Measurements from ENCODE around the gene TUBGCP3. TPM values are rescaled to one million over a fixed set of nuclear protein-coding genes. Genes with fewer than 3 reads are reported as not detected.
"Not testable (repeated sequence)": the region's sequence is repeated elsewhere in the genome, so short reads cannot be mapped to it uniquely, and the experiment has no call there.

TUBGCP3 gene
- total RNA-seq, 1 donor from 2014 or later = 14.0 TPM

DNA sequence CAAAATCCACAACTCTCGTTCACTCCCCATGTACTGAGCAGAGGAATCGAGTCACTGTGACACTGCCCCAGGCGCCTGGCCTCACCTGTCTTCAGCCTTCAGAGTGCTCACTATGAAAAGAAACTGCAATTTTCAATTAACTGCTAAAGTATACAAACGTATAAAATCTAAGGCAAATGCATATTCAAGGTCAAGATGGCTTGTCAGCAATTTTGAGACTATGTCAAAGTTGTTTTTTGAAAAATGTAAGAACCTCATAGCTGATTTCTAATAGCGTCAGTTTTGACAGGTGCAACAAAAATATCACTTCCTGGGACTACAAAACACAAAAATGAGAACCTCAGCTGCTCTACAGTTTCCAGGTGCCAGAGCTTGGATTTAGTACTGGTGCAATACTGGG, 31.4 kb downstream of the TUBGCP3 start:
- Mint-ChIP-seq H3K36me3 (ENCODE audit: low read depth, unreplicated experiment) (peaks cover 20% of the 10 kb centered on the region), H3K4me1 (ENCODE audit: low read depth, unreplicated experiment) (no peaks in the 10 kb centered on the region), H3K4me3 (ENCODE audit: unreplicated experiment) (no peak overlapping the region), H3K27me3 (ENCODE audit: low read depth, unreplicated experiment) (no peaks in the 10 kb centered on the region), H3K27ac (ENCODE audit: unreplicated experiment) (no peak overlapping the region), H3K9me3 (ENCODE audit: unreplicated experiment) (no peaks in the 10 kb centered on the region)
- H4K20me1 ChIP-seq (ENCODE audit: insufficient read depth, low read length) = peaks cover 6% of the 10 kb centered on the region
- no peak overlapping the region for H3K4me3 ChIP-seq (ENCODE audit: insufficient read depth, low read depth, low read length)
- peaks cover 38% of the 10 kb centered on the region for H3K36me3 ChIP-seq (ENCODE audit: insufficient read depth, low read length)
- H3K4me2 ChIP-seq (ENCODE audit: low read length) = no peak overlapping the region
- peaks cover 10% of the 10 kb centered on the region for H3K79me2 ChIP-seq (ENCODE audit: insufficient read depth, low read length)
- no peaks in the 10 kb centered on the region for H3K27me3 ChIP-seq (ENCODE audit: insufficient read depth, low read length)
- DNase-seq (ENCODE audit: low read depth) (no peak), FAIRE-seq (no peak)
- H3K9me3 ChIP-seq (ENCODE audit: insufficient read depth, low read depth, low read length) = no peaks in the 10 kb centered on the region
- TF ChIP-seq EZH2 (IDR thresholded peaks at IDR 0.05; ENCODE audit: insufficient read depth, low read length) = no peak
- TF ChIP-seq, protein P1, sequence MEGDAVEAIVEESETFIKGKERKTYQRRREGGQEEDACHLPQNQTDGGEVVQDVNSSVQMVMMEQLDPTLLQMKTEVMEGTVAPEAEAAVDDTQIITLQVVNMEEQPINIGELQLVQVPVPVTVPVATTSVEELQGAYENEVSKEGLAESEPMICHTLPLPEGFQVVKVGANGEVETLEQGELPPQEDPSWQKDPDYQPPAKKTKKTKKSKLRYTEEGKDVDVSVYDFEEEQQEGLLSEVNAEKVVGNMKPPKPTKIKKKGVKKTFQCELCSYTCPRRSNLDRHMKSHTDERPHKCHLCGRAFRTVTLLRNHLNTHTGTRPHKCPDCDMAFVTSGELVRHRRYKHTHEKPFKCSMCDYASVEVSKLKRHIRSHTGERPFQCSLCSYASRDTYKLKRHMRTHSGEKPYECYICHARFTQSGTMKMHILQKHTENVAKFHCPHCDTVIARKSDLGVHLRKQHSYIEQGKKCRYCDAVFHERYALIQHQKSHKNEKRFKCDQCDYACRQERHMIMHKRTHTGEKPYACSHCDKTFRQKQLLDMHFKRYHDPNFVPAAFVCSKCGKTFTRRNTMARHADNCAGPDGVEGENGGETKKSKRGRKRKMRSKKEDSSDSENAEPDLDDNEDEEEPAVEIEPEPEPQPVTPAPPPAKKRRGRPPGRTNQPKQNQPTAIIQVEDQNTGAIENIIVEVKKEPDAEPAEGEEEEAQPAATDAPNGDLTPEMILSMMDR (IDR thresholded peaks at IDR 0.05; ENCODE audit: insufficient read depth, low read depth, low read length) = no peak
- H3K27ac ChIP-seq (ENCODE audit: low read depth, low read length) = no peak overlapping the region
- H2AFZ ChIP-seq (ENCODE audit: low read depth, low read length) = no peak overlapping the region
- H3K4me1 ChIP-seq (ENCODE audit: insufficient read depth, low read length) = no peaks in the 10 kb centered on the region
- H3K9ac ChIP-seq (ENCODE audit: low read length) = no peak overlapping the region

DNA sequence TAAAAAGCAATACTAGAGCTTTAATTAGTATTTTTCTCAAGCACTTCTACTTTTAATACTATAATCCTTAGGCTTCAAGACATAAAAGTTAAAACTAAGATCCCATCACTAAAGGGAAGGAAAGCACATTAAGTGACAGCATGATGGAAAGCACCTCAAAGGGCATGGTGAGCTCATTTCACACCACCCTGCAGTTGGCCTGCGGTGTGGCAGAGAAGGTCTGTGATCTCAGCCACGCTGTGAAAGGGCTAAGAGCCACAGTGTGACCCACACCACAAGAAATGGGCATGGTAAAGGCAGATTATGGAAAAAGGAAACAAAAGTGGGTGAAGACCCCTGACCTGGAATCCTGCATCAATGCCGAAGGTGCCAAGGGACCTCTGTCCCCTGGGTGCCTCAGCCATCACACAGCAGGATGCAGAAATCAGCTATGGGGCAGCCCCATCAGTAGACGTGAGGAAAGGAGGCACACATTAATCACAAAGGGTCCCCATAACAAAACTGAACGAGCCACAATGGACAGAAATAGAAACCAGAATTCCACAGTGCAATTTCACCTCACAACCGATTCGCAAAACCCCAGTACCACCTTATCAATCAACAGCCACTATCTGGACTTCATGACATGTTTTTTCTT, 33.6 kb downstream of the TUBGCP3 start:
- Histone ChIP-seq H2AFZ (ENCODE audit: low read depth, low read length) (no peak overlapping the region), H3K9me3 (ENCODE audit: insufficient read depth, low read depth, low read length) (no peaks in the 10 kb centered on the region), H4K20me1 (ENCODE audit: insufficient read depth, low read length) (no peaks in the 10 kb centered on the region), H3K4me2 (ENCODE audit: low read length) (no peak overlapping the region), H3K27ac (ENCODE audit: low read depth, low read length) (no peak overlapping the region), H3K27me3 (ENCODE audit: insufficient read depth, low read length) (no peaks in the 10 kb centered on the region), H3K79me2 (ENCODE audit: insufficient read depth, low read length) (no peaks in the 10 kb centered on the region), H3K4me3 (ENCODE audit: insufficient read depth, low read depth, low read length) (no peak overlapping the region), H3K4me1 (ENCODE audit: insufficient read depth, low read length) (no peaks in the 10 kb centered on the region), H3K9ac (ENCODE audit: low read length) (no peak overlapping the region), H3K36me3 (ENCODE audit: insufficient read depth, low read length) (peaks cover 36% of the 10 kb centered on the region)
- H3K27ac Mint-ChIP-seq (ENCODE audit: unreplicated experiment) = no peak overlapping the region
- DNase-seq (ENCODE audit: low read depth) (no peak), FAIRE-seq (no peak)
- no peaks in the 10 kb centered on the region for H3K9me3 Mint-ChIP-seq (ENCODE audit: unreplicated experiment)
- H3K4me1 Mint-ChIP-seq (ENCODE audit: low read depth, unreplicated experiment) = no peaks in the 10 kb centered on the region
- H3K27me3 Mint-ChIP-seq (ENCODE audit: low read depth, unreplicated experiment) = no peaks in the 10 kb centered on the region
- H3K4me3 Mint-ChIP-seq (ENCODE audit: unreplicated experiment) = no peak overlapping the region
- H3K36me3 Mint-ChIP-seq (ENCODE audit: low read depth, unreplicated experiment) = peaks cover 18% of the 10 kb centered on the region
- TF ChIP-seq EZH2 (IDR thresholded peaks at IDR 0.05; ENCODE audit: insufficient read depth, low read length) = no peak
- TF ChIP-seq, protein P1 (IDR thresholded peaks at IDR 0.05; ENCODE audit: insufficient read depth, low read depth, low read length) = no peak

DNA sequence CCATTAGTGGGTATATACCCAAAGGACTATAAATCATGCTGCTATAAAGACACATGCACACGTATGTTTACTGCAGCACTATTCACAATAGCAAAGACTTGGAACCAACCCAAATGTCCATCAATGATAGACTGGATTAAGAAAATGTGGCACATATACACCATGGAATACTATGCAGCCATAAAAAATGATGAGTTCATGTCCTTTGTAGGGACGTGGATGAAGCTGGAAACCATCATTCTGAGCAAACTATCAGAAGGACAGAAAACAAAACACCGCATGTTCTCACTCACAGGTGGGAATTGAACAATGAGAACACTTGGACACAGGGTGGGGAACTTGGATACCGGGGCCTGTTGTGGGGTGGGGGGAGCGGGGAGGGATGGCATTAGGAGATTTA, 39.0 kb downstream of the TUBGCP3 start:
- not testable (repeated sequence) for H3K4me2 ChIP-seq (ENCODE audit: low read length); H3K27ac ChIP-seq (ENCODE audit: low read depth, low read length); H2AFZ ChIP-seq (ENCODE audit: low read depth, low read length); DNase-seq (ENCODE audit: low read depth); H3K9ac ChIP-seq (ENCODE audit: low read length); H3K27me3 ChIP-seq (ENCODE audit: insufficient read depth, low read length); H3K9me3 ChIP-seq (ENCODE audit: insufficient read depth, low read depth, low read length); H3K27me3 Mint-ChIP-seq (ENCODE audit: low read depth, unreplicated experiment); H3K9me3 Mint-ChIP-seq (ENCODE audit: unreplicated experiment); H3K4me3 Mint-ChIP-seq (ENCODE audit: unreplicated experiment); H3K4me3 ChIP-seq (ENCODE audit: insufficient read depth, low read depth, low read length); FAIRE-seq; H4K20me1 ChIP-seq (ENCODE audit: insufficient read depth, low read length); H3K27ac Mint-ChIP-seq (ENCODE audit: unreplicated experiment); H3K79me2 ChIP-seq (ENCODE audit: insufficient read depth, low read length)
- peaks cover 17% of the 10 kb centered on the region for H3K4me1 Mint-ChIP-seq (ENCODE audit: low read depth, unreplicated experiment)
- Histone ChIP-seq H3K36me3 (ENCODE audit: insufficient read depth, low read length) (peaks cover 16% of the 10 kb centered on the region), H3K4me1 (ENCODE audit: insufficient read depth, low read length) (peaks cover 12% of the 10 kb centered on the region)
- peaks cover 11% of the 10 kb centered on the region for H3K36me3 Mint-ChIP-seq (ENCODE audit: low read depth, unreplicated experiment)
